Central memory CD8-positive, alpha-beta T cell (primary cell): Measurements from ENCODE around the gene OR10W1.

ENCODE experiments used
- ATAC-seq: fragments of 150-1000 bp; cut with Tn5 transposase; replicated peaks from 2 replicates; pipeline ENCODE4 v1.10.0; 2022; ENCODE audit warnings: mild to moderate bottlenecking, moderate FRiP score, moderate number of reproducible peaks; ENCODE audit not compliant: poor library complexity, severe bottlenecking; ENCODE audit errors: extremely low read depth
- DNase-seq, 2 donors: peaks; one replicate each; pipeline ENCODE4 v3.0.0; 2021; ENCODE audit warnings: low spot score in 2 of 2
- H3K27ac Mint-ChIP-seq: one replicate; pipeline ENCODE4 v1.8.0; 2022; ENCODE audit warnings: low read depth, mild to moderate bottlenecking, moderate library complexity, mixed read lengths
- H3K27me3 Mint-ChIP-seq: one replicate; pipeline ENCODE4 v1.8.0; 2022; ENCODE audit warnings: mixed read lengths
- H3K36me3 Mint-ChIP-seq: one replicate; pipeline ENCODE4 v1.8.0; 2022; ENCODE audit warnings: mild to moderate bottlenecking, moderate library complexity, mixed read lengths; ENCODE audit not compliant: insufficient read depth
- H3K4me1 Mint-ChIP-seq: one replicate; pipeline ENCODE4 v1.8.0; 2022; ENCODE audit warnings: mixed read lengths
- H3K4me3 Mint-ChIP-seq: one replicate; pipeline ENCODE4 v1.8.0; 2022; ENCODE audit warnings: mild to moderate bottlenecking, moderate library complexity, mixed read lengths
- H3K9me3 Mint-ChIP-seq: one replicate; pipeline ENCODE4 v1.8.0; 2022; ENCODE audit warnings: mixed read lengths

OR10W1 gene

DNA sequence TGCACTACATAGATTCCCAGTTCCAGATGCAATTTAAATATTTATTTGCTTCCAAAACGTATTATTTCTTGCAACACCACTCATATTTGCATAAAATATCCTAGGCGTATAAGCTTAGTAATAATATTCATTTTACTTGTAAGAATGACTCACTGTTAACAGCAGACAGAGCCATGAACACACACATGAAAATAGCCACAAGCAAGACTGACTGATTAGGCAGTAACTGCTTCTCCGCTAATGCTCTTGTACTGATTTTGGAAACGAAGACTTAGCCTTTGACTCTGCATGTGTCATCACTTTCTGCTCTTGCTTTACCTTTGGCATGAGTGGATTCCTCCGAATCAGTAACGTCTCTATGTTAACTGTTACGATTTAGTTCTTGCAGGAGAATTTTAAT is 45.3 kb downstream of the OR10W1 start:
- Mint-ChIP-seq H3K4me3 (no peak overlapping the region), H3K27ac (no peak overlapping the region), H3K36me3 (no peaks in the 10 kb centered on the region), H3K27me3 (peaks cover 30% of the 10 kb centered on the region), H3K4me1 (no peaks in the 10 kb centered on the region), H3K9me3 (peaks cover under 1% of the 10 kb centered on the region)
- no peak for ATAC-seq
- DNase-seq = no peak
